H9 (cell line): ENCODE measurements around the gene AK5. TPM values are rescaled to one million over a fixed set of nuclear protein-coding genes. Genes with fewer than 3 reads are reported as not detected.
A peak's percentile ranks its signal among the peaks of the same experiment; 100 is the strongest.

ENCODE experiments used
- DNase-seq: peaks from one replicate; pipeline ENCODE4 v3.0.0-alpha.2; 2017
- H2AFZ ChIP-seq: one replicate; pipeline ENCODE4 v1.6.1; 2013; ENCODE audit warnings: mild to moderate bottlenecking, low read length, control low read depth, moderate library complexity
- H2AK5ac ChIP-seq: 2 replicates; pipeline ENCODE4 v1.6.1; 2013; ENCODE audit warnings: low read length, control low read depth, mixed read lengths; ENCODE audit not compliant: insufficient read length
- H2BK120ac ChIP-seq: one replicate; pipeline ENCODE4 v1.6.1; 2013; ENCODE audit warnings: low read depth, mild to moderate bottlenecking, low read length, control low read depth, inconsistent platforms; ENCODE audit not compliant: poor library complexity, severe bottlenecking
- H2BK12ac ChIP-seq: 2 replicates; pipeline ENCODE4 v1.6.1; 2013; ENCODE audit warnings: low read length, control low read depth, mixed read lengths, low read depth; ENCODE audit not compliant: insufficient read length
- H2BK15ac ChIP-seq: 2 replicates; pipeline ENCODE4 v1.6.1; 2013; ENCODE audit warnings: low read depth, low read length, control low read depth
- H2BK20ac ChIP-seq: one replicate; pipeline ENCODE4 v1.6.1; 2013; ENCODE audit warnings: low read depth, mild to moderate bottlenecking, low read length, control low read depth, inconsistent platforms; ENCODE audit not compliant: poor library complexity, severe bottlenecking
- H2BK5ac ChIP-seq: 2 replicates; pipeline ENCODE4 v1.6.1; 2013; ENCODE audit warnings: low read length, control low read depth, mixed read lengths; ENCODE audit not compliant: insufficient read length
- H3K14ac ChIP-seq: 2 replicates; pipeline ENCODE4 v1.6.1; 2013; ENCODE audit warnings: low read length, control low read depth; ENCODE audit not compliant: insufficient read depth
- H3K18ac ChIP-seq: 2 replicates; pipeline ENCODE4 v1.6.1; 2013; ENCODE audit warnings: low read depth, mild to moderate bottlenecking, mixed read lengths, low read length, control low read depth; ENCODE audit not compliant: insufficient read length
- H3K23ac ChIP-seq: 2 replicates; pipeline ENCODE4 v1.6.1; 2013; ENCODE audit warnings: low read length, control low read depth, mixed read lengths, low read depth; ENCODE audit not compliant: insufficient read length
- H3K23me2 ChIP-seq: 2 replicates; pipeline ENCODE4 v1.6.1; 2013; ENCODE audit warnings: low read depth, mild to moderate bottlenecking, mixed read lengths, low read length, control low read depth; ENCODE audit not compliant: insufficient read length, poor library complexity, severe bottlenecking
- H3K27ac ChIP-seq: 2 replicates; pipeline ENCODE4 v1.5.1; 2013; ENCODE audit warnings: low read length, control low read depth, mixed read lengths, low read depth; ENCODE audit not compliant: insufficient read length
- H3K27me3 ChIP-seq: 2 replicates; pipeline ENCODE4 v1.6.1; 2013; ENCODE audit warnings: low read length, control low read depth, inconsistent platforms; ENCODE audit not compliant: insufficient read depth
- H3K4ac ChIP-seq: 2 replicates; pipeline ENCODE4 v1.6.1; 2013; ENCODE audit warnings: low read depth, mild to moderate bottlenecking, control low read depth, inconsistent platforms, low read length, moderate library complexity
- H3K4me1 ChIP-seq: 2 replicates; pipeline ENCODE4 v1.6.1; 2013; ENCODE audit warnings: low read length, control low read depth, inconsistent platforms; ENCODE audit not compliant: insufficient read depth
- H3K4me2 ChIP-seq: 2 replicates; pipeline ENCODE4 v1.6.1; 2013; ENCODE audit warnings: low read length, control low read depth, mixed read lengths; ENCODE audit not compliant: insufficient read length, insufficient read depth
- H3K56ac ChIP-seq: 2 replicates; pipeline ENCODE4 v1.6.1; 2013; ENCODE audit warnings: low read depth, mild to moderate bottlenecking, mixed read lengths, low read length, control low read depth; ENCODE audit not compliant: insufficient read length
- H3K79me1 ChIP-seq: 2 replicates; pipeline ENCODE4 v1.6.1; 2013; ENCODE audit warnings: low read depth, mild to moderate bottlenecking, moderate library complexity, low read length, control low read depth, inconsistent platforms; ENCODE audit not compliant: insufficient read depth, poor library complexity, severe bottlenecking
- H3K79me2 ChIP-seq: 2 replicates; pipeline ENCODE4 v1.6.1; 2013; ENCODE audit warnings: low read length, control low read depth, inconsistent platforms; ENCODE audit not compliant: insufficient read depth
- H3K9ac ChIP-seq: 2 replicates; pipeline ENCODE4 v1.6.1; 2013; ENCODE audit warnings: low read length, control low read depth, mixed read lengths; ENCODE audit not compliant: insufficient read length; ENCODE audit errors: extremely low read depth
- H3K9me3 ChIP-seq: one replicate; pipeline ENCODE4 v1.6.1; 2013; ENCODE audit warnings: low read depth, low read length, inconsistent platforms; ENCODE audit not compliant: control insufficient read depth
- H3T11ph ChIP-seq: one replicate; pipeline ENCODE4 v1.6.1; 2013; ENCODE audit warnings: mild to moderate bottlenecking, low read length, control low read depth, inconsistent platforms
- H4K20me1 ChIP-seq: one replicate; pipeline ENCODE4 v1.6.1; 2013; ENCODE audit not compliant: control insufficient read depth, insufficient read length, insufficient read depth
- H4K5ac ChIP-seq: 2 replicates; pipeline ENCODE4 v1.6.1; 2013; ENCODE audit warnings: low read depth, mild to moderate bottlenecking, mixed read lengths, low read length, control low read depth; ENCODE audit not compliant: insufficient read length
- H4K8ac ChIP-seq: replicated peaks from 2 replicates; pipeline ENCODE4 v1.6.1; 2013; ENCODE audit warnings: low read length, control low read depth, mixed read lengths, low read depth; ENCODE audit not compliant: insufficient read length
- H4K91ac ChIP-seq: 2 replicates; pipeline ENCODE4 v1.6.1; 2013; ENCODE audit warnings: low read depth, mild to moderate bottlenecking, moderate library complexity, mixed read lengths, low read length, control low read depth; ENCODE audit not compliant: insufficient read length
- H3K27ac Mint-ChIP-seq, 3 experiments: 2 replicates in 2 of 3; 3 replicates in 1 of 3; pipeline ENCODE4 v1.8.0; 2020 to 2021; ENCODE audit warnings: mixed read lengths in 3 of 3, mild to moderate bottlenecking in 1 of 3, moderate library complexity in 1 of 3
- H3K27me3 Mint-ChIP-seq: 2 replicates; pipeline ENCODE4 v1.8.0; 2021; ENCODE audit warnings: low read depth, mild to moderate bottlenecking, moderate library complexity, mixed read lengths
- H3K36me3 Mint-ChIP-seq, 3 experiments: 2 replicates in 2 of 3; 3 replicates in 1 of 3; pipeline ENCODE4 v1.8.0; 2020 to 2021; ENCODE audit warnings: low read depth in 3 of 3, mixed read lengths in 3 of 3; ENCODE audit not compliant: insufficient read depth in 1 of 3
- H3K4me1 Mint-ChIP-seq, 2 experiments: 2 replicates each; pipeline ENCODE4 v1.8.0; 2020; ENCODE audit warnings: mixed read lengths in 2 of 2
- H3K4me3 Mint-ChIP-seq, 2 experiments: 2 replicates in 1 of 2; 3 replicates in 1 of 2; pipeline ENCODE4 v1.8.0; 2020 to 2021; ENCODE audit warnings: mild to moderate bottlenecking in 2 of 2, mixed read lengths in 2 of 2, moderate library complexity in 1 of 2
- H3K9me3 Mint-ChIP-seq, 2 experiments: 2 replicates in 1 of 2; 3 replicates in 1 of 2; pipeline ENCODE4 v1.8.0; 2020; ENCODE audit warnings: mild to moderate bottlenecking in 2 of 2, mixed read lengths in 2 of 2, moderate library complexity in 1 of 2
- CTCF ChIP-seq: fragments of 200-600 bp; sonication (generic); conservative IDR thresholded peaks from 3 replicates; pipeline ENCODE4 v1.8.0; 2021; ENCODE audit warnings: antibody characterized with exemption, mild to moderate bottlenecking
- WGBS: extraction: QIAGEN DNeasy Blood & Tissue Kit; methylation state at CpG from one replicate; pipeline ENCODE4 v1.1.7; 2013; ENCODE audit warnings: missing lambda C conversion rate, low lambda C conversion rate, mixed read lengths; ENCODE audit not compliant: insufficient read length; ENCODE audit errors: extremely low coverage; 5-methylcytosine and 5-hydroxymethylcytosine counted together
- total RNA-seq: library from RNA; stranded (reverse); gene quantifications from 2 replicates; pipeline ENCODE4 v1.2.1, GENCODE V29; 2021

The AK5 gene
- total RNA-seq, 1 experiment from 2014 or later = 2.5 TPM

- H3K23ac ChIP-seq = no peak overlapping the region
- no peaks in the 10 kb centered on the region for H3K9me3 Mint-ChIP-seq
- no peaks in the 10 kb centered on the region for H4K20me1 ChIP-seq
- H4K5ac ChIP-seq = no peak overlapping the region
- no peaks in the 10 kb centered on the region for H3K4me1 ChIP-seq
- H3K4me2 ChIP-seq = no peak overlapping the region
- no peak overlapping the region for H2BK120ac ChIP-seq
- H4K91ac ChIP-seq = no peak overlapping the region
- H2BK15ac ChIP-seq = no peak overlapping the region
- WGBS = no CpG with 5 or more reads among the region's 6 CpGs
- peak overlapping the region; percentile 59 to 92 (median 92); a peak in 6 of 7 replicates for H3K27ac Mint-ChIP-seq
- no peak overlapping the region for H2BK12ac ChIP-seq
- H3K18ac ChIP-seq = no peak overlapping the region
- no peak overlapping the region for H3K56ac ChIP-seq
- no peak overlapping the region for H2BK5ac ChIP-seq
- no peak for DNase-seq
- no peak overlapping the region for H4K8ac ChIP-seq
- no peak overlapping the region for H2AK5ac ChIP-seq
- H3K4me3 Mint-ChIP-seq = no peak overlapping the region
- no peak overlapping the region for H3K4ac ChIP-seq
- no peak for TF ChIP-seq CTCF
- H3K9ac ChIP-seq = no peak overlapping the region
- H3K14ac ChIP-seq = no peak overlapping the region
- no peak overlapping the region for H2BK20ac ChIP-seq
- no peaks in the 10 kb centered on the region for H3K27me3 ChIP-seq
- no peak overlapping the region for H3T11ph ChIP-seq
- peak overlapping the region; percentile 40 for H2AFZ ChIP-seq
- H3K36me3 Mint-ChIP-seq = no peaks in the 10 kb centered on the region
- H3K79me2 ChIP-seq = no peaks in the 10 kb centered on the region
- H3K23me2 ChIP-seq = no peaks in the 10 kb centered on the region
- H3K27ac ChIP-seq = no peak overlapping the region
- H3K9me3 ChIP-seq = no peaks in the 10 kb centered on the region
- no peaks in the 10 kb centered on the region for H3K79me1 ChIP-seq
- H3K4me1 Mint-ChIP-seq = peaks cover 10% of the 10 kb centered on the region in 2 experiments
- H3K27me3 Mint-ChIP-seq = no peaks in the 10 kb centered on the region
Measured at GRCh38 chr1:77322061-77322900, 40.5 kb downstream of the AK5 start.
